GM21786 (cell line): Measurements from ENCODE around the gene MORN1.

Source experiments
- ATAC-seq: cut with Tn5 transposase; IDR thresholded peaks from one replicate; pipeline ENCODE4 v1.9.1; 2021; ENCODE audit not compliant: unreplicated experiment

Gene MORN1

DNA sequence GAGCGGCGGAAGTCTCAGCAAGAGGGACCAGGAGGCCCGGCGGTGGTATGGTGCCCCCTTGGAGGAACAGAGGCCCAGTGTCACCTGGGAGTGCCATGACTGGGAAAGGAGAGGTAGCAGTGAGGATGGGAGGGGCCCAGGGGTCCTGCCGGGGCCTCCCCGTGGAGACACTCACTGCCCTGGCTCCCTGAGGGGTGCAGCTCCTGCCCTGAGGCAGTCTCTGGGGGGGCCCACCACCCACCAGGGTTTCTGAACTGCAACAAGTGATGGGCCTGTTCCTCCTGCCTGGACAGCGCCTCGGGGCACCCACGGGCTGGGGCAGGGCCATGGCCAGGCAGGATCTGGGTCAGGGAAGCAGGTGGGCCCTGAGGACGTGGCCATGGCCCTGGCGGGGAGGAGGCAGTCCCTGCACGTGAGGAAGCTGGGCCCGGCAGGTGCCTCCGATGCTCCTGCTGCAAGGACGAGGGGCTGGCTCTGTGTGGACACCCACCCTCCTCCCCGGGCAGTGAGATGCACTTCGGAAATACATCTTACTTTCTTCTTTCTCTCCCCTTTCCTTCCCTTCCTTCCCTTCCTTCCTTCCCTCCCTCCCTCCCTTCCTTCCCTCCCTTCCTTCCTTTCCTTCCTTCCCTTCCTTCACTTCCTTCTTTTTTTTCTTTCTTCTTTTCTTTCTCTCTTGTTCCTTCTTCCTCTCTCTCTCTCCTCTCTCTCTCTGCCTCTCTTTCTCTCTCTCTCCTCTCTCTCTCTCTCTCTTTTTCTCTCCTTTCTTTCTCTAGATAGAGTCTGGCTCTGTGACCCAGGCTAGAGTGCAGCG lies 66.6 kb downstream of the MORN1 start:
- ATAC-seq, result no peak

DNA sequence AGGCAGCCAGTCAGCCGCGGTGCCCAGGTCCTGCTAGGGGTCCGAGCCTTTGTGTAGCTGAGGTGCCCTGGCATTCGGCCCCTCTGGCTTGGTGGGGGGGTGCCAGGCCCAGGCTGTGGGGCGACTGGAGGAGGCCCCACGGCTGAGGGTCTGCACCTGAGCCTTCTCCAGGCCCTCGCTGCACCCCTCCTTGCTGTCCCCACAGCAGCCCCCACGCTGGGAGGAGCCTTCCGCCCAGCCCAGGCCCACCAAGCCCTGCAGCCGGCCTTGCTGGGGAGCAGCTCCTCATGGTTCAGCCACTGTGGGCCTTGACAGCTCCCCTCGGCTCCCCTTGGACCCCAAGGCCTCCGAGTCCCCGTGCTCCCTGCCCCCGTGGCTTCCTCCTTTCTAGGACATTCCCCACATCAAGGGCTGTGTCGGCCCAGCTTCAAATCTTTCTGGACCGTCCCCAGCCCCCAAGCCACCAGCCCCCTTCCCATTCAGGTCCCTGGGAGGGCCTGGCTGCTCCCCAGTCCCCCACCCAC lies 67.8 kb downstream of the MORN1 start:
- no peak for ATAC-seq

- ATAC-seq, result no peak
Measured at GRCh38 chr1:2322581-2323211, 68.7 kb downstream of the MORN1 start.

- ATAC-seq, result no peak
Measured at GRCh38 chr1:2322065-2322571, 69.2 kb downstream of the MORN1 start.

- no peak for ATAC-seq
Measured at GRCh38 chr1:2320760-2321667, 70.3 kb downstream of the MORN1 start.

DNA sequence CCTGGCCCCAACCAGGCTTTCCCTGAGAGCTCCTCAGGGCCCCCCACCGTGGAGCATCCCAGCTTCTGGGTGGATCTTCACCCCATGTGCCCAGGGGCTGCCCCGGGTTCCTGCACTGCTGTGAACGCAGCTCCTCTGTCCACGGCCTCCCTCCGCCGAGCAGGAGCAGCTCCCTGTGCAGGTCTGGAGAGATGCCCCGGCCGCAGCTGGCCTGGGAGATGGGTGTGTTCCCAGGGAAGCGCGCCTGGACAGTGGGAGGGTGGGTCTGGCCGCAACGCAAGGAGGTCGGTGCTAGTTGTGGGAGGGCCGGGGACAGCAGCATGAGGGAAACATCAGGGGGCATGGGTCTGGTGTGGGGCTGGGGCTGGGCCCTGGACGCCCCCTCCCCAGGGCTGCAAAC lies 71.3 kb downstream of the MORN1 start:
- no peak for ATAC-seq

GRCh38 chr1:2319291-2319690 lies 72.1 kb downstream of the MORN1 start:
- ATAC-seq, result no peak

- ATAC-seq, result no peak
Measured at GRCh38 chr1:2318314-2319278, 72.8 kb downstream of the MORN1 start.

DNA sequence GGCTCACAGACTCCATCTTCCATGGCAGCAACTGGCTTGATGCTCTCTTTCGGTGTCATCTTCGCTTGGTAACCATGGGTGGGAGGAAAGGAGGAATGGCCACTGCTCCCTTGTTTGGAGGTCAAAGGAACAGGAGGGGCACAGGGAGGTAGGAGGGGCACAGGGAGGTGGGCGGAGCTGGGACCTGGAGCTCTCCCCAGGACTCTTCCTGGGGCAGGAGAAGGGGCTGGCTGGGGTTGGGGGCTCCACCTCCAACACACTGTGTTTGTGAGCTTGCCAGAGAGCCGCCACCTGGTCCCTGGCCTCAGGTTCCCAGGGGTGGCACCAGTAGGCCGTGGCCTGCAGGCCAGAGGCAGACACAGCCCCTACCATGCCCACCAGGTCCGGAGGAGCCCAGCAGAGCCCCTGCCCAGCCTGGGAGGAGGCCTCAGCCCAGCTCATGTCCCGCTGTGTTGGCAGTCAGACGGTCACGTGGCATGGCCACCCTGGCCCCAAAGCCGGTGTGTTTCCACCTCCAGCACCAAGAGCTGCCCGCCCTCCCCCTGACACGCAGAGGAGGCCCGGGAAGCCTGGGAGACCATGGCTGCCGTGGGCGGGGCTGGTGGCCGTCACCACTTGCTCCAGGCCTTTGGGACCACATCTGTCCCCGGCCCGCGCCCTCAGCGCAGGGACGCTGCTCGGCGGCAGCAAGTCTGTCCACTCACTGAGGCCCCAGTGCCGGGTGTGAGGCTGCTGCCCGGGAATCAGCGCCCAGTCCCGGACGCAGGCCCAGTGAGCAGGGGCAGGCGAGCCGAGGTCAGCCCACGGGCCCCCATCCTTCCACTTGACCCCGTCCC lies 73.9 kb downstream of the MORN1 start:
- ATAC-seq, result no peak

GRCh38 chr1:2316451-2316961 lies 74.8 kb downstream of the MORN1 start:
- ATAC-seq, result no peak

GRCh38 chr1:2315674-2316450 lies 75.5 kb downstream of the MORN1 start:
- ATAC-seq, result no peak

DNA sequence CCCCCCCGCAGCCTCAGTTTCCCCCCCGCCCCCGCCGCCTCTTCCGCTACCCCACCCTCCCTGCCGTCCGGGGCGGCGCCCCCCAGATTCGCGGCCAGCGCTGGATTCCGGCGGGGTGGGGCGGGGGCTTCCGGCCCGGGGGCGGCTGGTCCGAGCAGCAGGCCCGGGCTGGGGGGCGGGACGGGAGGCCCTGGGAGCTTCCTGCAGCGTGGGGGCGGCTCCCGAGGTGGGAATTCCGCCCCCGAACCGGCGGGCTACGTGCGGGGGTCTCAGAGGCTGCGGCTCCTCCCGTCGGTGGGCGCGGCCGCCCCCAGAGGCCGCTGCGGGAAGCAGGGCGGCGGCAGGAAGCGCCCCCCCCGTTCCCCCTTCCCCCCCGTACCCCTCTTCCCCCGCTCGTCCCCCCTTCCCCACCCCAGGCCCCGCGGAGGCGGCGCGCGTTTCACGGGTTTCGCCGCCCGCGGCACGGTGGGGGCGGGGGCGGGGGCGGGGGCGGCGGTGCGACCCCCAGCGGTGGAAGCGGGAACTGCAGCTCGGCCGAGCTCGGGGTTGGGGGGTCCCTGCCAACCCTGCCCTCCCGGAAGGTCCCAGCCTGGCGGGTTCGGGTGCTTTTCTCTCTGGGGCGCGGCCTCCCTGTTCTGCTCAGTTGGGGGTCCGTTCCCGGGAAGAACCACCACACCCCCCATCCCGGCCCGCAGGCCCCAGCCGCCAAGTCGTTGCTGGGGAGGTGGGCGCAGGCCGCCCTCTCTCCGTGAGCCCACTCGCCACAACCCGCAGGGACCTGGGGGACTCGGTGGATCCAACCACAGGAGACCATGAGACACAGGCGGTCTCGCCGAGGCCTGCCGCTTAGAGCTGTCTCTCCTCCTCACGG lies 76.3 kb downstream of the MORN1 start:
- no peak for ATAC-seq

GRCh38 chr1:2314273-2314802 lies 77.0 kb downstream of the MORN1 start:
- no peak for ATAC-seq

DNA sequence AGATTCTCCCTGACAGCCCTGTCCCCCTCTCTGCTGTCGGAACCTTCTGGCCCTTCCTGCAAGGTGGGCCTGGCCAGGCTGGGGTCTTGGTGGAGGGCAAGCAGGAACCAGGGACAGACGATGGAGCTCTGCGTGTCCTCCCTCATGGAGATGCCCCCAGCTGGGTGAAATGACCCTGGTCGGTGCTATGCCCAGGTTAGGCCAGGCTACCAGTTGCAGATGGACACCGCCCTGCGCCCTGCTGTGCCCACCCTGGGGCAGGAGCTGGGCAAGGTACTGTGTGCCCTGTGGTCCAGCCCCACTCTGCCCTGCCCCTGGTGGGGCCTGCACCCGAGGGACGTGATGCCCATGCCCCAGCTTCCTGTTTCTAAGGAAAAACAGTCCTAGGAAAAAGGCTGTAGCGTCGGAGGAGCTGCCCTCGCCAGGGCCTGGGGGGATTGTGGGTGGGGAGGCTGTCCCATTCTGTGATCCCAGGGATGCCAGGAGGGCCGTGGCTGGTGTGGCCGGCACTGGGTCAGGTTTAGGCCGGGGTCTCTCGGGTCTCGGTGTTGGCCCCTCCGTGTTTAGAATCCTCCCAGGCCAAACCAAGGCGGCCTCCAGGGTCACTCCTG lies 77.6 kb downstream of the MORN1 start:
- ATAC-seq, result no peak

- no peak for ATAC-seq
Measured at GRCh38 chr1:2312515-2313301, 78.6 kb downstream of the MORN1 start.

GRCh38 chr1:2312160-2312514 lies 79.2 kb downstream of the MORN1 start:
- ATAC-seq, result no peak
